ENCODE measurements around the gene UBE3A.

- TF ChIP-seq CTCF (IDR thresholded peaks at IDR 0.05) (no peak), POLR2A (IDR thresholded peaks at IDR 0.05) (no peak)
Measured at GRCh38 chr15:25445412-25445811, 6.6 kb upstream of the UBE3A start.

Data from lower leg skin (tissue), 3 donors.